Large intestine (tissue), 3 donors: ENCODE measurements around the gene CTTN. TPM values are rescaled to one million over a fixed set of nuclear protein-coding genes. Genes with fewer than 3 reads are reported as not detected.

Experiments used
- DNase-seq, 2 donors: peaks; one replicate each; pipeline versions ENCODE4 v3.0.0 to v3.0.0-alpha.2; 2013
- H3K27ac ChIP-seq: one replicate; pipeline ENCODE4 v1.5.1; 2013; ENCODE audit warnings: low read length
- H3K27me3 ChIP-seq: 2 replicates; pipeline ENCODE4 v1.6.1; 2013; ENCODE audit warnings: low read length; ENCODE audit not compliant: control insufficient read depth, insufficient read depth
- H3K36me3 ChIP-seq: 2 replicates; pipeline ENCODE4 v1.6.1; 2013; ENCODE audit warnings: low read length; ENCODE audit not compliant: control insufficient read depth, insufficient read depth
- H3K4me1 ChIP-seq: one replicate; pipeline ENCODE4 v1.6.1; 2013; ENCODE audit warnings: low read length; ENCODE audit not compliant: control insufficient read depth, insufficient read depth
- H3K4me3 ChIP-seq: one replicate; pipeline ENCODE4 v1.5.1; 2013; ENCODE audit warnings: low read length
- H3K9me3 ChIP-seq: one replicate; pipeline ENCODE4 v1.6.1; 2013; ENCODE audit warnings: mild to moderate bottlenecking, low read depth, low read length, moderate library complexity; ENCODE audit not compliant: control insufficient read depth
- WGBS: methylation state at CpG from one replicate; pipeline ENCODE4 v1.1.5; 2013; ENCODE audit warnings: low lambda C conversion rate; ENCODE audit not compliant: insufficient coverage; 5-methylcytosine and 5-hydroxymethylcytosine counted together
- polyA plus RNA-seq: library from polyadenylated mRNA; unstranded; fragments of 120-200 nt; gene quantifications from one replicate; pipeline ENCODE4 v1.2.1, GENCODE V29; 2013

CTTN gene
- polyA plus RNA-seq, 1 donor, result 224 TPM

DNA sequence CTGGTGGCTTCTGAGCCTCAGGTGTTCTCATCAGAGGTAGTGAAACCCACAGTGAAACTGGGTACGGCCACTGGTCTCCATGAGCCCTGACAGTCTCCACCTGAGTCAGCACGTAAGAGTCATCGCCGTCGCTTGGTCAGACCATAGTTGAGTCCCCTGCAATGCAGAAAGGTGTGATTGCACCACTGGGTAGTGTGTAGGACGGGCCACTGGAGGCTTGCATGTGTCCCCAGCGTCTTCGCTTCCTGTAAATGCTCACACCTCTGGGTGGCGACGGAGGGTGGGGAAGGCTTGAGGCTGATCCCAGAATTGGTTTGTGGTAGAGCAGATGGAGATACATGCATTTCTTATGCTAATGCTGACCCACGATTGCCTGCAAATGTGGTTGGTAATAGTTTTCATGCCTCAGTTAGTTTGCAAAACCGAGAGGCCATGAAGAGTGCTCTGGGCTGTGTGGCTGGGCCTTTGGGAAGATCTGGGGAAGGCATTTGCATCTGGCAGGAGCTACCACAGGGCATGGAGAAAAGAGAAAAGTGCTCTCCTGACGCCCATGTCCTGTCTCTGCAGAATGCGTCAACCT is 26.5 kb downstream of the CTTN start:
- Histone ChIP-seq H3K36me3 (peaks cover 82% of the 10 kb centered on the region), H3K27me3 (no peaks in the 10 kb centered on the region), H3K4me3 (no peak overlapping the region), H3K4me1 (no peaks in the 10 kb centered on the region), H3K9me3 (no peaks in the 10 kb centered on the region), H3K27ac (no peak overlapping the region)
- DNase-seq, result no peak
- WGBS, result no CpG with 5 or more reads among the region's 14 CpGs

DNA sequence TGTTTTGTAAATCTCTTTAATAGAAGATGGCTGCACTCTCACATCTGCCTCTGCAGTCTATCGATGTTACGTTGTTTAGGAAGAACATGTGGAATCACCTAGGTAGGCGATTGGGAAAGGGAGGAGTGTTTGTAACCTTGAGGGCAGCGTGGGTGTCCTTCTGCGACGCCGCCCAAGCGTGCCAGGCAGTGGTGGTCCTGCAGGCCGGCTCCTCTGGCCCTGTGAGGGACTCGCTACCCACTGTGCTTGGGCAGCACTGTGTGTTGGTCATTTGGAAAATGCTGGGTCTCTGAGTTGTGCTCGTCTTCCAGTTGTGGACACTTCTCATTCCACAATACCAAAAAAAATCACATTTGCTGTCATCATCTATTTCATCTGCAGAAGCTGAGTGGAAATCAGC is 29.1 kb downstream of the CTTN start:
- H3K4me1 ChIP-seq, result no peaks in the 10 kb centered on the region
- peaks cover 3% of the 10 kb centered on the region for H3K9me3 ChIP-seq
- H3K27me3 ChIP-seq, result no peaks in the 10 kb centered on the region
- no CpG with 5 or more reads among the region's 11 CpGs for WGBS
- no peak overlapping the region for H3K4me3 ChIP-seq
- H3K36me3 ChIP-seq, result peaks cover 82% of the 10 kb centered on the region
- no peak overlapping the region for H3K27ac ChIP-seq
- no peak for DNase-seq

DNA sequence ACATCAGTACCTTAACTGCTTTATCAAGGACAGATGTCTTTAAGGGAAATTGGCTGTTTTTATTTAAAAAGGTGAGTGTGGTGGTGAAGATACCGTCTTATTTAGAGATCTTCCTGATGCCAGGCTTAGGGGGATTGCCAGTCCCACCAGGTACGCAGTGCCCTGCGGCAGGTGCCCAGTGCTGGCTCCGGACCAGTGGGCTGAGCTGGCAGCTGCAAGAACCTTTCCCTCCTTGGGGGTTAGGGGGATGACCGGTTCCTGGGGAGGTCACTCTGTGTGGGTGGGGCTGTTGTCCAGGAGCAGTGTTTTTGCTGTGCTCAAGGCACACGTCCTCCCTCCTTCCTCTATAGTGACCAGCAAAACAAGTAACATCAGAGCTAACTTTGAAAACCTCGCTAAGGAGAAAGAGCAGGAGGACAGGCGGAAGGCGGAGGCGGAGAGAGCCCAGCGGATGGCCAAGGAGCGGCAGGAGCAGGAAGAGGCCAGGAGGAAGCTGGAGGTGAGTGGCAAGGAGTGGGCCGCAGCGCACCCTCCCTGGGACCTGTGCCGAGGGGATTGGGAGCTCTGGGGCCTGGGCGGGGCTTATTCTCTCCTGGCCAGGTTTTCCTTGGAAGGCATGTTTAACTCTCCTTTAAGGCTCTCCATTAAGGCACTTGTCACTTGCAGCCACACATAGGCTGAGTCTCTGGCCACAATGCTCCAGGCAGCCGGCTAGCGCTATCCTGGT is 30.5 kb downstream of the CTTN start:
- no peaks in the 10 kb centered on the region for H3K4me1 ChIP-seq
- H3K9me3 ChIP-seq, result peaks cover 3% of the 10 kb centered on the region
- H3K36me3 ChIP-seq, result peaks cover 82% of the 10 kb centered on the region
- no CpG with 5 or more reads among the region's 18 CpGs for WGBS
- H3K27ac ChIP-seq, result no peak overlapping the region
- no peaks in the 10 kb centered on the region for H3K27me3 ChIP-seq
- H3K4me3 ChIP-seq, result no peak overlapping the region
- no peak for DNase-seq

DNA sequence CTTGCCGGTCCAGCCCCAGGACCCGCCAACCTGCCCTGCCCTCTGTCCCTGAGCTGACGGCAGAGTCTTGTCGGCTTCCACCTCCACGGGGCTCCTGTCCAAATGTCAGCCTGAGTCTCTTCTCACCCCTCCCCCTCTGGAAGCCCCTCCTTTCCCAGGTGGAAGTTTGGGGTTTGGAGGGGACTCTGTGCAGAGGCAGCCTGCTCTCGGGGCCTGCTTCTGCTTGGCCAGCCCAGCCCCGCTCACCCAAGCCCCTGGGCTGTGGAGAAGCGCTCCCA is 31.0 kb downstream of the CTTN start:
- peaks cover 3% of the 10 kb centered on the region for H3K9me3 ChIP-seq
- no peak overlapping the region for H3K27ac ChIP-seq
- H3K4me1 ChIP-seq, result no peaks in the 10 kb centered on the region
- DNase-seq, result no peak
- H3K27me3 ChIP-seq, result no peaks in the 10 kb centered on the region
- H3K36me3 ChIP-seq, result peaks cover 82% of the 10 kb centered on the region
- no CpG with 5 or more reads among the region's 8 CpGs for WGBS
- H3K4me3 ChIP-seq, result no peak overlapping the region

DNA sequence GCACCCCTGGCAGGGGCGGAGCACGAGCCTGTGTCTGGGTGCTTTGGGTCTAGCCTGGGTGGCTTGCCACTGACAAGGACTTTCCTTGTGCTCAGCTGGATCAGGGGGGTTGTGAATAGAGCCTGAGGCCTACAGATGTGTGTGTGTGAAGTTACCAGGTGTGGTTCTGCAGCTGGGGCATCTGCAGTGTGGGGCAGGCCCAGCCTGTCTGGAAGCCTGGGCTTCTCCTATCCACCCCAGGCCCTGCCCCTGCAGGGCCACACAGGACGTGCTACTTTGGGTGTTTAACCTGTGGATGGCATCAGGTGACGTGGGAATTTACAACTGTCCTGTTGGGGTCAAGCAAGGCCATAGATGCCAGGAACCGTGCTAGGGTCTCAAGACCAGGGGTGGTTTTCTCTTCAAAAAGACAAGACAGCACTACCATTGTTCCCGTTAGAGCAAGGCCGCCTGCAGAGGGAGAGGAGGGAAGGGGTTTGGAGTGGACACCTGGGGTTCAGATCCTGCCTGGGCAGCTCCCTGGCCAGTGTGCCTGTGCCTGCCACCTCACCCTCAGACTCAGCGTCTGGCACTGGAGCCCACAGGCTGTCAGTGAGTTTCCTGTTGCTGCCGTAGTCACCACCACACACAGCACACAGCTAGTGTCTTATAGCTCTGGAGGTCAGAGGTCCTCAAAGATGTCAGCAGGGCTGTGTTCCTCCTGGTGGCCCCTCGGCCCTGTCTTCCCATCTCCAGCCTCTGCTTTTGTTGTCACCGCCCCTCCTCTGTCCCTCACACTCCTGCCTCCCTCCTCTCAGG is 31.6 kb downstream of the CTTN start:
- no peak overlapping the region for H3K27ac ChIP-seq
- no peaks in the 10 kb centered on the region for H3K27me3 ChIP-seq
- no CpG with 5 or more reads among the region's 11 CpGs for WGBS
- H3K36me3 ChIP-seq, result peaks cover 82% of the 10 kb centered on the region
- H3K4me3 ChIP-seq, result no peak overlapping the region
- H3K4me1 ChIP-seq, result no peaks in the 10 kb centered on the region
- H3K9me3 ChIP-seq, result peaks cover 3% of the 10 kb centered on the region
- DNase-seq, result no peak

DNA sequence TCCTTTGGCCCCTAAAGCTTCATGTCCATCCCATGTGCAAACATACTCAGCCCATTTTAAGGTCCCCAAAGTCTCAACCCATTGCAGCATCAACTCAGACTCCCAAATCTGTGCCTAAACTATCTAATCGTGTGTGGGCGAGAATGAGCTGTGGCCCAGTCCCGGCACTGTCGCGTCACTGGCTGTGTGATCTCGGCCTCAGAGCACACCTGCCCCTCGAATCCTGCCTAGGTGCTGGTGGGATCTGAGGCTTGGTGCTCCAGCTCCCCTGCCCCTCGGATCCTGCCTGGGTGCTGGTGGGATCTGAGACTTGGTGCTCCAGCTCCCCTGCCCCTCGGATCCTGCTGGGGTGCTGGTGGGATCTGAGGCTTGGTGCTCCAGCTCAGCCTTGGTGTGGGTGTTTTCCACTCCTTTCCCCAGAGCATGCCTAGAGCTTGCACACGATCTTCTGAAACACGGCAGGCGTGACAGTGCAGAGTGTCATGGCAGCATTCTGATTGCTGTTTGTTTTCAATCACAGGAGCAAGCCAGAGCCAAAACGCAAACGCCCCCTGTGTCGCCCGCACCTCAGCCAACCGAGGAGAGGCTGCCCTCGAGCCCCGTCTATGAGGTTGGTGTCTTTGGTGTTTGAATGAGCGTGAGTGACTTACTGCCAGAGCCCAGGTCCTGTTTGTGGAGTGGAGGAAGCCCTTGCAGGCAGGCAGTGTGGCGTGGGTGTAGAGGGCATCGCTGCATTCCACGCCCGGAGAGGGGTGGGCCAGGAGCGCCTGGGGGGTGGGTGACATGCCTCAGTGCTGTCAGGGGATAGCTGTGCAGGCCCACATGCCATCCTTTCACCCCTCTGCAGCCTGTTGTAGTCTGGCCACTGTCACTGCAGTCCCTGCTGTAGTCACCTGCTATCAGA is 32.6 kb downstream of the CTTN start:
- Histone ChIP-seq H3K36me3 (peaks cover 83% of the 10 kb centered on the region), H3K4me3 (no peak overlapping the region), H3K27ac (no peak overlapping the region), H3K4me1 (no peaks in the 10 kb centered on the region), H3K27me3 (no peaks in the 10 kb centered on the region), H3K9me3 (peaks cover 3% of the 10 kb centered on the region)
- no CpG with 5 or more reads among the region's 25 CpGs for WGBS
- no peak for DNase-seq

DNA sequence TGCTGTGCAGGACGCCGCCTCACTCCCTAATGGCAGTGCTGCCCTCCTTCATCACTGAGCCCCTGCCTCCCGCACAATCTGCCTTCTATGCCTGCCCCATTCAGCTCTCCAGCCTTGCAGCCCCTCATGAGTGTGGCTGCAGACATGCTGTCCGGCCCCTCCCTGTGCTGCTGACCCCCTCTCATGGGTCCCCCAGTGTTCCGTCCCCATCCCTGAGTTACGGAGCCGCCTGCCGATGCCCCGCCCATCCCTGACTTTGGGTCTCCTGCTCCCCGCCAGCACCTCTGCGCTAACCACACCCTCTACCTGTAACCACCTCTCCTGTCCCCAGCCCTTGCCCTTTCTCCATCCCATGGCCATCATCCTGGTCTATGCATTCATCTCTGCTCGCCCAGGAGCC is 33.3 kb downstream of the CTTN start:
- Histone ChIP-seq H3K27me3 (no peaks in the 10 kb centered on the region), H3K9me3 (peaks cover 3% of the 10 kb centered on the region), H3K36me3 (peaks cover 88% of the 10 kb centered on the region), H3K4me3 (no peak overlapping the region), H3K27ac (no peak overlapping the region), H3K4me1 (no peaks in the 10 kb centered on the region)
- DNase-seq, result no peak
- WGBS, result no CpG with 5 or more reads among the region's 12 CpGs

DNA sequence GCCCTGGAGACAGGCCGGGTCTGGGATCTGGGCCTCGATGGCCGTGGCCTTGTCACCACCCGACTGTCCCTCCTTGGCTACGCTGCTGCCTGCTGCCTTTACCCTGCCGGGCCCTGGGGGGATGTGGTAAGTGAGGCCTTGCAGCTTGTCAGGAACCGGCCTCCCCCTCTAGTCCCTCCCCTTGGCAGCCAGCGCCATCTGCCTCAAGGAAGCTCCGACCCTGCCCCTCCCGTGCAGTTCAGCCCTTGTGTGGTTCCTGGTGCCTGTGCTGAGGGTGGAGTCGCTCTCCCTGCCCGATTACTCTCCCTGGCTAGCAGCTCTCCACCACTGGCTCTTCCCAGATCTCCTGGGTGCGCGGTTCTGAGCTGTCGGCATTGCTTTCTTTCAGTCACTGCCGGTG is 33.7 kb downstream of the CTTN start:
- Histone ChIP-seq H3K27ac (no peak overlapping the region), H3K36me3 (peaks cover 93% of the 10 kb centered on the region), H3K4me1 (no peaks in the 10 kb centered on the region), H3K9me3 (peaks cover 5% of the 10 kb centered on the region), H3K4me3 (no peak overlapping the region), H3K27me3 (no peaks in the 10 kb centered on the region)
- DNase-seq, result no peak
- WGBS, result no CpG with 5 or more reads among the region's 16 CpGs

DNA sequence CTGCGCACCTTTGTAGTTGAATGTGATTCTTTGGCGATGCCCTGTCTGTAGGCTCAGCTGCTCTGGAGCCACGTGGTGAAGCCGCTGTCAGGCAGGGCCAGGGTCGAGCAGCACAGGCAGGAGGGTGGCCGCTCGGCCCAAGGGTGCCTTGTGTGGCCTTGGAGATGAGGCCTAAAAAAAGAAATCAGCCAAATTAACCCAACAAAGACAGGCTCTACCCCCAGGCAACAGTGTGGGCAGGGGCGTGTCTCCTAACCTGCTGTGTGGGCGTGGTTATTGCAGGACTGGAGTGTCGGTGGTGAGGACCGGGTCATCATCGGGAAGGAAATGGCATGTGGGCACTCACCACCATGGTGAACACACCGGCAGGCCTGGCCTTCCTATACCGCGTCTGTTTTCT is 34.3 kb downstream of the CTTN start:
- Histone ChIP-seq H3K4me1 (no peaks in the 10 kb centered on the region), H3K27me3 (no peaks in the 10 kb centered on the region), H3K27ac (no peak overlapping the region), H3K9me3 (peaks cover 8% of the 10 kb centered on the region), H3K36me3 (peaks cover 92% of the 10 kb centered on the region), H3K4me3 (no peak overlapping the region)
- no CpG with 5 or more reads among the region's 15 CpGs for WGBS
- DNase-seq, result no peak

DNA sequence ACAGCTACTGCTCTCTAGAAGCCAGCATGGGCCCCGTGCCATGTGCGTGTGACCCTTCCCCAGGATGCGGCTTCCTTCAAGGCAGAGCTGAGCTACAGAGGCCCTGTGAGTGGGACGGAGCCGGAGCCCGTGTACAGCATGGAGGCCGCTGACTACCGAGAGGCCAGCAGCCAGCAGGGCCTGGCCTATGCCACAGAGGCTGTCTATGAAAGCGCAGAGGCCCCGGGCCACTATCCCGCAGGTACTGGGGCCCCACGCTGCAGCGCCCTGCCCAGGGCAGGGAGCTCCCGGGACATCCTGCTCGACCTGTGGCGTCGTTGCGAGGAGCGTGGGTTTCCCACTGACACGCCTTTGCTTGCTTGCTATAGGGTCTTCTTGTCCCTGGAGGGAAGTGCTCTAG is 34.7 kb downstream of the CTTN start:
- Histone ChIP-seq H3K9me3 (peaks cover 8% of the 10 kb centered on the region), H3K4me3 (no peak overlapping the region), H3K27me3 (no peaks in the 10 kb centered on the region), H3K27ac (no peak overlapping the region), H3K36me3 (peaks cover 91% of the 10 kb centered on the region), H3K4me1 (no peaks in the 10 kb centered on the region)
- DNase-seq, result no peak
- no CpG with 5 or more reads among the region's 20 CpGs for WGBS
